ENCODE results near the gene SLC39A7. TPM values are rescaled to one million over a fixed set of nuclear protein-coding genes. Genes with fewer than 3 reads are reported as not detected.

The SLC39A7 gene
- total and polyA plus RNA-seq, 2 of the 13 experiments (the other 11 are each of a cell fraction or from before 2014, with no cell fraction given), result 142 to 229 TPM

DNA sequence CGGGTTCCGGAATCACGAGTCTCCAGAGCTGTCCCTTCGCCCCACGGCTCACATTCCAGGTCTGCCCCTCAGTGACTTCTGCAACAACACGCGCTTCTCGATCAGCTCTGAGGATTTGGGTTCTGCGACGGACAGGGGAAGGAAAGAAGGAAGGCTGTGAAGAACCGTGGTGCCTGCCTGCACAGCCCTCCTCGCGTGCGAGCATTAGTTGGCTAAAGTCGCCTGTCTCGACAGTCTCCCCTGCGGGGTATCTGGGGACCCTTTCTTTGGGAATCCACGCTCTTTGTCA lies 47.9 kb downstream of the SLC39A7 start (continued):
- TF ChIP-seq NCOA2 (CRISPR knock-in tag; IDR thresholded peaks at IDR 0.05) (no peak), RAD21 (CRISPR knock-in tag; IDR thresholded peaks at IDR 0.05) (peak; percentile 1; the same call in 1 of the 2 replicates), ZFP37 (CRISPR knock-in tag; IDR thresholded peaks at IDR 0.05; ENCODE audit: borderline replicate concordance) (0 out of 2 replicates have a peak, but pooled peaks have one; percentile 51), ZNF549 (CRISPR knock-in tag; IDR thresholded peaks at IDR 0.05) (no peak), ZNF703 (CRISPR knock-in tag; IDR thresholded peaks at IDR 0.05; ENCODE audit: borderline replicate concordance) (no peak), ZNF431 (CRISPR knock-in tag; IDR thresholded peaks at IDR 0.05; ENCODE audit: borderline replicate concordance, low read depth) (no peak), AKAP8 (CRISPR knock-in tag; IDR thresholded peaks at IDR 0.05) (no peak), MAZ (IDR thresholded peaks at IDR 0.05; ENCODE audit: borderline replicate concordance, low read depth, low read length) (no peak), MAZ (CRISPR knock-in tag; IDR thresholded peaks at IDR 0.05; ENCODE audit: low read depth) (no peak), ZFP1 (CRISPR knock-in tag; IDR thresholded peaks at IDR 0.05) (no peak), ZNF770 (CRISPR knock-in tag; IDR thresholded peaks at IDR 0.05) (no peak), TOE1 (CRISPR knock-in tag; IDR thresholded peaks at IDR 0.05) (no peak), ZSCAN20 (CRISPR knock-in tag; IDR thresholded peaks at IDR 0.05; ENCODE audit: borderline replicate concordance) (no peak), ZNF121 (CRISPR knock-in tag; IDR thresholded peaks at IDR 0.05) (no peak), ZSCAN22 (CRISPR knock-in tag; IDR thresholded peaks at IDR 0.05) (peak; percentile 14; the same call in 1 of the 2 replicates), DBP (CRISPR knock-in tag; IDR thresholded peaks at IDR 0.05; ENCODE audit: not compliant biosample characterization) (no peak), CREB3 (CRISPR knock-in tag; IDR thresholded peaks at IDR 0.05) (peak; percentile 43; the same call in 1 of the 2 replicates)
- TF ChIP-seq, protein P1, sequence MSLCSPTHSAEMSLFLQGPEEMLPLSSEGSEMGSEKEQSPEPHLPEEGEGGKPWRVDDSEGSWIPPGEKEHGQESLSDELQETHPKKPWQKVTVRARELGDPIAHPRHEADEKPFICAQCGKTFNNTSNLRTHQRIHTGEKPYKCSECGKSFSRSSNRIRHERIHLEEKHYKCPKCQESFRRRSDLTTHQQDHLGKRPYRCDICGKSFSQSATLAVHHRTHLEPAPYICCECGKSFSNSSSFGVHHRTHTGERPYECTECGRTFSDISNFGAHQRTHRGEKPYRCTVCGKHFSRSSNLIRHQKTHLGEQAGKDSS (CRISPR knock-in tag; IDR thresholded peaks at IDR 0.05; ENCODE audit: borderline replicate concordance, low read depth), result 0 out of 2 replicates have a peak, but pooled peaks have one; percentile 67
- TF ChIP-seq, protein P2, sequence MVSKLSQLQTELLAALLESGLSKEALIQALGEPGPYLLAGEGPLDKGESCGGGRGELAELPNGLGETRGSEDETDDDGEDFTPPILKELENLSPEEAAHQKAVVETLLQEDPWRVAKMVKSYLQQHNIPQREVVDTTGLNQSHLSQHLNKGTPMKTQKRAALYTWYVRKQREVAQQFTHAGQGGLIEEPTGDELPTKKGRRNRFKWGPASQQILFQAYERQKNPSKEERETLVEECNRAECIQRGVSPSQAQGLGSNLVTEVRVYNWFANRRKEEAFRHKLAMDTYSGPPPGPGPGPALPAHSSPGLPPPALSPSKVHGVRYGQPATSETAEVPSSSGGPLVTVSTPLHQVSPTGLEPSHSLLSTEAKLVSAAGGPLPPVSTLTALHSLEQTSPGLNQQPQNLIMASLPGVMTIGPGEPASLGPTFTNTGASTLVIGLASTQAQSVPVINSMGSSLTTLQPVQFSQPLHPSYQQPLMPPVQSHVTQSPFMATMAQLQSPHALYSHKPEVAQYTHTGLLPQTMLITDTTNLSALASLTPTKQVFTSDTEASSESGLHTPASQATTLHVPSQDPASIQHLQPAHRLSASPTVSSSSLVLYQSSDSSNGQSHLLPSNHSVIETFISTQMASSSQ (IDR thresholded peaks at IDR 0.05; ENCODE audit: low read depth), result no peak
- TF ChIP-seq, protein P2 (CRISPR knock-in tag; IDR thresholded peaks at IDR 0.05; ENCODE audit: borderline replicate concordance), result 0 out of 2 replicates have a peak, but pooled peaks have one; percentile 60
- TF ChIP-seq, protein P3, sequence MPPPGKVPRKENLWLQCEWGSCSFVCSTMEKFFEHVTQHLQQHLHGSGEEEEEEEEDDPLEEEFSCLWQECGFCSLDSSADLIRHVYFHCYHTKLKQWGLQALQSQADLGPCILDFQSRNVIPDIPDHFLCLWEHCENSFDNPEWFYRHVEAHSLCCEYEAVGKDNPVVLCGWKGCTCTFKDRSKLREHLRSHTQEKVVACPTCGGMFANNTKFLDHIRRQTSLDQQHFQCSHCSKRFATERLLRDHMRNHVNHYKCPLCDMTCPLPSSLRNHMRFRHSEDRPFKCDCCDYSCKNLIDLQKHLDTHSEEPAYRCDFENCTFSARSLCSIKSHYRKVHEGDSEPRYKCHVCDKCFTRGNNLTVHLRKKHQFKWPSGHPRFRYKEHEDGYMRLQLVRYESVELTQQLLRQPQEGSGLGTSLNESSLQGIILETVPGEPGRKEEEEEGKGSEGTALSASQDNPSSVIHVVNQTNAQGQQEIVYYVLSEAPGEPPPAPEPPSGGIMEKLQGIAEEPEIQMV (CRISPR knock-in tag; IDR thresholded peaks at IDR 0.05; ENCODE audit: low read depth), result 0 out of 2 replicates have a peak, but pooled peaks have one; percentile 59
